Right cardiac atrium (tissue), 5 donors: ENCODE measurements around the gene NKD2. TPM values are rescaled to one million over a fixed set of nuclear protein-coding genes. Genes with fewer than 3 reads are reported as not detected.
A peak's percentile ranks its signal among the peaks of the same experiment; 100 is the strongest.

Source experiments
- ATAC-seq, 2 donors: fragments of 200-7000 bp; cut with Tn5 transposase; one replicate each; pipeline versions ENCODE4 v1.8.0 to v1.9.1; 2020; ENCODE audit warnings: moderate library complexity in 2 of 2, mild to moderate bottlenecking in 1 of 2
- DNase-seq, 3 donors: peaks; one replicate each; pipeline ENCODE4 v3.0.0-alpha.2; 2020
- H3K27ac ChIP-seq: one replicate; pipeline ENCODE4 v1.5.1; 2013; ENCODE audit warnings: mild to moderate bottlenecking, low read length, control low read depth, moderate library complexity
- H3K27me3 ChIP-seq: one replicate; pipeline ENCODE4 v1.6.1; 2013; ENCODE audit not compliant: control insufficient read depth, insufficient read depth
- H3K4me1 ChIP-seq: one replicate; pipeline ENCODE4 v1.6.1; 2013; ENCODE audit warnings: low read length; ENCODE audit not compliant: control insufficient read depth, insufficient read depth
- H3K4me3 ChIP-seq: one replicate; pipeline ENCODE4 v1.5.1; 2013; ENCODE audit warnings: low read length, control low read depth
- H3K9me3 ChIP-seq: one replicate; pipeline ENCODE4 v1.6.1; 2013; ENCODE audit warnings: low read length; ENCODE audit not compliant: control insufficient read depth
- WGBS: extraction: QIAGEN DNeasy Blood & Tissue Kit; methylation state at CpG from one replicate; pipeline ENCODE4 v1.1.7; 2013; 5-methylcytosine and 5-hydroxymethylcytosine counted together
- intact Hi-C, 4 donors: fragments of 100-400 bp; cut with DNase I; formaldehyde crosslinking; loops; one replicate each; pipeline versions ENCODE4 v1.11.0 to v1.14.0; 2022 to 2023
- polyA plus RNA-seq: library from polyadenylated mRNA; stranded (reverse); fragments of 200-250 nt; gene quantifications from one replicate; pipeline ENCODE4 v1.2.3, GENCODE V29; 2013
- total RNA-seq, 4 donors: library from RNA; stranded (reverse); fragmentation: NEBNext Ultra II Directional; extraction: Animal tissue kit (Norgen Biotek cat#: 25700); gene quantifications; one replicate each; pipeline ENCODE4 v1.2.1, GENCODE V29; 2021
- donor health status: healthy with polysubstance abuse.
- donor health status: DM: no; HTN: yes; CAD: no.
- donor health status: DM: no; HTN: no; CAD: no.
- donor health status: DM: no; HTN: yes; CAD: no; lungs with severe emphysema.
- donor health status: DM: yes; HTN: yes; CAD: no.

NKD2 gene
- total and polyA plus RNA-seq, 5 donors, result 1.9 to 8.6 (median 2.6) TPM

DNA sequence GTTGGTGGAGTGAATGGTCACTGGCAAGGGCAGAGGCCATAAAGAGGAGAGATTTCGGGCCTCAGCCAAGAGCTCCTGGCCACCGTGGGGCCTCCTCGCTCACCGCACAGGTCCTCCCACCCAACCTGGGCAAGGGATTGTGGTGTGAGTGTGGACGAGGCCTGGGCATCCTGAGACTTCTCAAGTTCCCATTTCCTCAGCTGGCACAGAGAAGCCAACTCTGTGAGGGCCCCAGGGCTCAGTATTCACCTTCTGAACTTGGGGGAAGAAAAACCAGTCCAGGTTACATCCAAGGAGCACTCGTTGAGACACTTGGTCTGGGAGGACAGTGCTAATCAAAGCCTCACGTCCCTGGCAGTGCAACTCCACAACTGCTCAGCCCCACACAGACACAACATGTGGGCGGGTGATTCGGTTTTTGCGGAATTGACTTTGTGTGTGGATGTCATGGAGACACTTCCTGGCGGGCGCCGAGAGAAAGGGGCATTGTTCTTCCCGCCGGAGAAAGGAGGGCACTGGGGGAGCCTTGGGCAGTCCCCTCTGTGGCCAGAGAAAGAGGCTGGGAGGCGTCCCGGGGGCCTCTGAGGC, 28.5 kb upstream of the NKD2 start:
- Histone ChIP-seq H3K4me3 (no peak overlapping the region), H3K9me3 (no peaks in the 10 kb centered on the region), H3K4me1 (no peaks in the 10 kb centered on the region), H3K27me3 (no peaks in the 10 kb centered on the region), H3K27ac (no peak overlapping the region)
- DNase-seq (peak in 1 of 3 donors; percentile 51), ATAC-seq (peak in 1 of 2 donors; percentile 36)
- intact Hi-C loops, result no loop called here
- WGBS, result 69% methylated on average over 17 of the region's 17 CpGs

GRCh38 chr5:980966-981365, 27.6 kb upstream of the NKD2 start:
- H3K4me3 ChIP-seq, result no peak overlapping the region
- H3K9me3 ChIP-seq, result no peaks in the 10 kb centered on the region
- no peaks in the 10 kb centered on the region for H3K4me1 ChIP-seq
- intact Hi-C loops, result no loop called here
- 62% methylated on average over 6 of the region's 6 CpGs for WGBS
- no peak overlapping the region for H3K27ac ChIP-seq
- no peaks in the 10 kb centered on the region for H3K27me3 ChIP-seq
- DNase-seq (peak in 1 of 3 donors; percentile 48), ATAC-seq (no peak)

DNA sequence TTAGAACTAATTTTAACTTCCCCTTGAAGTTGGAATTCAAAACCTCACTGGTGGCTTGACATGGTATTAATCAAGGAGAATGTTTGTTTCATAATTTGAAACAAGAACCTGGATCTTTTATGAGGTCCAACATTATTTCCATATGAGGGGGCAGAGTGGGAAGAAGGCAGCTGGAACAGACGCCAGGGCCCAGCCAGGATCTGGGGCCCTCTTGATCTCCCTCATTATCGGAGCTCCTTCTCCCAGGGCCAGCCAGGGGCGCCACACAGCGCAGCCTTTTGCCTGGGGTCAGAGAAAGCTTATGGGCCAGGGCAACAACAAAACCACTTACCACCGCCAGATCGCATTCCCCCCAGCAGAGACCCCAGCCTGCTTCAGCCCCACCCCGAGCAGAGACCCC, 27.1 kb upstream of the NKD2 start:
- intact Hi-C loops, result no loop called here
- Histone ChIP-seq H3K27ac (no peak overlapping the region), H3K4me1 (no peaks in the 10 kb centered on the region), H3K9me3 (no peaks in the 10 kb centered on the region), H3K27me3 (no peaks in the 10 kb centered on the region), H3K4me3 (no peak overlapping the region)
- DNase-seq (no peak), ATAC-seq (no peak)
- 93% methylated on average over 7 of the region's 7 CpGs for WGBS

- ATAC-seq, result peak; percentile 22 to 24
- Histone ChIP-seq H3K4me1 (no peaks in the 10 kb centered on the region), H3K9me3 (no peaks in the 10 kb centered on the region), H3K27me3 (no peaks in the 10 kb centered on the region), H3K4me3 (no peak overlapping the region), H3K27ac (no peak overlapping the region)
- peak; percentile 11 to 64 (median 42) for DNase-seq
- intact Hi-C loops, result no loop called here
- 72% methylated on average over 27 of the region's 27 CpGs for WGBS
These were observed 26.0 kb upstream of the NKD2 start for GRCh38 chr5:982377-983237.

DNA sequence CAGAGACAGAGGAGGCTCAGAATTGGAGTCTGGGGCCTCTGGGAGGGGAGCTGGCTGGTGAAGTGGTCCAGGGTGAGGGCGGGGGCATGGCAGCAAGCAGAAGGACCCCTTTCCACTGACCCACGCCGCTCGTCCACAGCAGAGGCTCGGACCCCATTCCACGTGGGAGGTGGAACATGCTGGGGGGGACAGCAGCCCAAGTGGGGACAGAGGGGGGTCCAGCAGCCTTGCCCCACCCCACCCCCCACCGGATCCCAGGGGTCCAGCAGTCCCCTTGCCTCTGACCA, 25.4 kb upstream of the NKD2 start:
- Histone ChIP-seq H3K27me3 (no peaks in the 10 kb centered on the region), H3K4me1 (no peaks in the 10 kb centered on the region), H3K4me3 (no peak overlapping the region), H3K27ac (no peak overlapping the region), H3K9me3 (no peaks in the 10 kb centered on the region)
- WGBS, result 91% methylated on average over 7 of the region's 7 CpGs
- DNase-seq, result peak in 2 of 3 donors; percentile 9 to 56
- intact Hi-C loops, result no loop called here
- peak; percentile 8 to 36 for ATAC-seq

DNA sequence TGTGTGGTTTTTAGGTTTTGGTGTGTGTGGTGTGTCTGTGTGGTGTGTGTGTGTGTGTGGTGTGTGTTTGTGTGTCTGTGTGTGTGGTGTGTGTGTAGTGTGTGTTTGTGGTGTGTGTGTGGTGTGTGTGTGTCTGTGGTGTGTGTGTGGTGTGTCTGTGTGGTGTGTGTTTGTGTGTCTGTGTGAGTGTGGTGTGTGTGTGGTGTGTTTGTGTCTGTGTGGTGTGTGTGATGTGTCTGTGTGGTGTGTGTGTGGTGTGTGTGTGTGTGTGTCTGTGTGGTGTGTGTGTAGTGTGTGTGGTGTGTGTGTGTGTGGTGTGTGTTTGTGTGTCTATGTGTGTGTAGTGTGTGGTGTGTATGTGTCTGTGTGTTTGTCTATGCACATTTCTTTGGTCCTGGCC, 25.0 kb upstream of the NKD2 start:
- Histone ChIP-seq H3K27ac (no peak overlapping the region), H3K9me3 (no peaks in the 10 kb centered on the region), H3K4me3 (no peak overlapping the region), H3K27me3 (no peaks in the 10 kb centered on the region), H3K4me1 (no peaks in the 10 kb centered on the region)
- intact Hi-C loops, result no loop called here
- ATAC-seq, result no peak
- DNase-seq, result no peak

GRCh38 chr5:984774-985173, 23.8 kb upstream of the NKD2 start:
- no peak overlapping the region for H3K4me3 ChIP-seq
- H3K4me1 ChIP-seq, result peaks cover 1% of the 10 kb centered on the region
- ATAC-seq (no peak), DNase-seq (no peak)
- WGBS, result 95% methylated on average over 3 of the region's 3 CpGs
- H3K27ac ChIP-seq, result no peak overlapping the region
- intact Hi-C loops, result no loop called here
- H3K27me3 ChIP-seq, result no peaks in the 10 kb centered on the region
- H3K9me3 ChIP-seq, result no peaks in the 10 kb centered on the region

DNA sequence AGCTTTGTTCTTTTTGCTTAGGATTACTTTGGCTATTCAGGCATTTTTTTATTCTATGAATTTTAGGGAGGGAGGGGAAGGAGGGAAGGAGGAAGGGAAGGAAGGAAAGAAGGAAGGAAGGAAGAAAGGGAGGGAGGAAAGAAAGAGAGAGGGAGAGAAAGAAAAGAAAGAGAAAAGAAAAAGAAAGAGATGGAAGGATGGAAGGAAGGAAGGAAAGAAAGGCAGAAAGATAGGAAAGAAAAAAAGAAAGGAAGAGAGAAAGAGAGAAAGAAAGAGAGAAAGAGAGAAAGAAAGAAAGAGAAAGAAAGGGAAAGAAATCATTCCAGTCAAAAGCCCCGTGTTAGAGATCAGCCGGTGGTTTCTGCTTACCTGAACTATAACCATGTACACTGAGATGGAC, 20.8 kb upstream of the NKD2 start:
- intact Hi-C loops, result no loop called here
- no peak overlapping the region for H3K27ac ChIP-seq
- peaks cover 7% of the 10 kb centered on the region for H3K4me1 ChIP-seq
- no peak overlapping the region for H3K4me3 ChIP-seq
- H3K9me3 ChIP-seq, result no peaks in the 10 kb centered on the region
- H3K27me3 ChIP-seq, result no peaks in the 10 kb centered on the region
- DNase-seq, result no peak
- 96% methylated on average over 2 of the region's 2 CpGs for WGBS
- ATAC-seq, result no peak

DNA sequence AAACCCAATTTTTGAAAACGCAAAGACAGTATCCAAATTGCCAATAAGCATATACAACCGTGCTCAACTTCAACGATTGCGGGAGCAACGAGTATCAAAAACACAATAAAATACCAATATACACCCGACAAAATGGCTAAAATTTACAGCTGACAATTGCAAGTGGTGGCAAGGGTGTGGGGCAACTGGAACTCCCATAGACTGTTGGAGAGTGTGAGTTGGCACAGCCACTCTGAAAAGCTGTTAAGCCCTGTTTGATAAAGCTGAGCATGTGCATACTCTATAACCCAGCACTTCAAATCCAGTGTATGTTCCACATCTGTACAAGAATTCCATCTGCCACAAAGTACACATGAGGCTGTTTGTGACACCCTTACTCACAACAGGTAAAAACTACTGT, 20.3 kb upstream of the NKD2 start:
- Histone ChIP-seq H3K27ac (no peak overlapping the region), H3K4me3 (no peak overlapping the region), H3K4me1 (peaks cover 9% of the 10 kb centered on the region), H3K27me3 (no peaks in the 10 kb centered on the region), H3K9me3 (no peaks in the 10 kb centered on the region)
- no peak for ATAC-seq
- no peak for DNase-seq
- WGBS, result 79% methylated on average over 6 of the region's 6 CpGs
- intact Hi-C loops, result no loop called here

- H3K27ac ChIP-seq, result peak overlapping the region; percentile 71
- intact Hi-C loops, result no loop called here
These were observed 18.6 kb upstream of the NKD2 start for GRCh38 chr5:989961-990530.

GRCh38 chr5:991472-992267, 16.9 kb upstream of the NKD2 start:
- no peaks in the 10 kb centered on the region for H3K27me3 ChIP-seq
- H3K27ac ChIP-seq, result no peak overlapping the region
- 76% methylated on average over 12 of the region's 12 CpGs for WGBS
- no peaks in the 10 kb centered on the region for H3K9me3 ChIP-seq
- DNase-seq (peak in 2 of 3 donors; percentile 62 to 63), ATAC-seq (no peak)
- H3K4me3 ChIP-seq, result no peak overlapping the region
- peaks cover 16% of the 10 kb centered on the region for H3K4me1 ChIP-seq
- intact Hi-C loops, result no loop called here

More at GRCh38 chr5:989961-990530, 18.6 kb upstream of the NKD2 start:
- peak; percentile 81 to 85 for ATAC-seq
- no peaks in the 10 kb centered on the region for H3K9me3 ChIP-seq
- peaks cover 16% of the 10 kb centered on the region for H3K4me1 ChIP-seq
- no peaks in the 10 kb centered on the region for H3K27me3 ChIP-seq
- peak; percentile 84 to 93 (median 90) for DNase-seq
- 34% methylated on average over 14 of the region's 14 CpGs for WGBS
- no peak overlapping the region for H3K4me3 ChIP-seq
